Vagina (tissue), 2 donors: Measurements from ENCODE around the gene SLC6A13.

Experiments
- POLR2A ChIP-seq, 2 donors: fragments of 450-650 bp; IDR thresholded peaks; one replicate each; pipeline ENCODE4 v1.6.1; 2017; ENCODE audit warnings: antibody characterized with exemption in 2 of 2, mild to moderate bottlenecking in 2 of 2, moderate library complexity in 2 of 2
- TF ChIP-seq, protein P1 (sequence below), 3 experiments: fragments of 450-650 bp in 2 of 3; fragments of 200-600 bp in 1 of 3; sonication (generic) in 1 of 3; IDR thresholded peaks; one replicate each; pipeline ENCODE4 v1.5.1; 2017 to 2019; ENCODE audit warnings: antibody characterized with exemption in 3 of 3, mild to moderate bottlenecking in 2 of 3, moderate library complexity in 2 of 3

- TF ChIP-seq, protein P1, sequence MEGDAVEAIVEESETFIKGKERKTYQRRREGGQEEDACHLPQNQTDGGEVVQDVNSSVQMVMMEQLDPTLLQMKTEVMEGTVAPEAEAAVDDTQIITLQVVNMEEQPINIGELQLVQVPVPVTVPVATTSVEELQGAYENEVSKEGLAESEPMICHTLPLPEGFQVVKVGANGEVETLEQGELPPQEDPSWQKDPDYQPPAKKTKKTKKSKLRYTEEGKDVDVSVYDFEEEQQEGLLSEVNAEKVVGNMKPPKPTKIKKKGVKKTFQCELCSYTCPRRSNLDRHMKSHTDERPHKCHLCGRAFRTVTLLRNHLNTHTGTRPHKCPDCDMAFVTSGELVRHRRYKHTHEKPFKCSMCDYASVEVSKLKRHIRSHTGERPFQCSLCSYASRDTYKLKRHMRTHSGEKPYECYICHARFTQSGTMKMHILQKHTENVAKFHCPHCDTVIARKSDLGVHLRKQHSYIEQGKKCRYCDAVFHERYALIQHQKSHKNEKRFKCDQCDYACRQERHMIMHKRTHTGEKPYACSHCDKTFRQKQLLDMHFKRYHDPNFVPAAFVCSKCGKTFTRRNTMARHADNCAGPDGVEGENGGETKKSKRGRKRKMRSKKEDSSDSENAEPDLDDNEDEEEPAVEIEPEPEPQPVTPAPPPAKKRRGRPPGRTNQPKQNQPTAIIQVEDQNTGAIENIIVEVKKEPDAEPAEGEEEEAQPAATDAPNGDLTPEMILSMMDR (IDR thresholded peaks at IDR 0.05) = no peak
- no peak for TF ChIP-seq POLR2A (IDR thresholded peaks at IDR 0.05)
These were observed 5.7 kb downstream of the SLC6A13 start for GRCh38 chr12:256958-257357.
